HepG2 (cell line): ENCODE measurements around the gene UBC. TPM values are rescaled to one million over a fixed set of nuclear protein-coding genes. Genes with fewer than 3 reads are reported as not detected.

Experiments used
- ATAC-seq: fragments of 200-7000 bp; cut with Tn5 transposase; 3 replicates; pipeline ENCODE4 v1.9.1; 2020; ENCODE audit warnings: mild to moderate bottlenecking, moderate library complexity
- BruUV-seq: library from RNA; stranded (reverse); fragments of 400-500 nt; replicated peaks from 2 replicates; lab custom pipeline; 2021; lab: Mats Ljungman, UMichigan
- CTCF ChIA-PET: fragments of 300-600 bp; formaldehyde crosslinking; extraction: SDS; loops from one replicate; lab custom pipeline; 2021; ENCODE audit warnings: low total read pairs, inconsistent platforms, low intra/inter-chr PET ratio; lab: Yijun Ruan, JAX
- POLR2A ChIA-PET: fragments of 350-600 bp; sonication (Branson Sonifier 250); formaldehyde crosslinking; loops from one replicate; lab custom pipeline; 2020; ENCODE audit warnings: antibody characterized with exemption, inconsistent platforms; lab: Yijun Ruan, JAX
- DNase-seq: peaks from one replicate; pipeline ENCODE4 v3.0.0-alpha.2; 2015; ENCODE audit warnings: low spot score
- FAIRE-seq: peaks from 3 replicates; lab custom pipeline; 2011; peaks lifted over from hg19 to GRCh38; lab: Jason Lieb, UNC
- H2AFZ ChIP-seq: one replicate; pipeline ENCODE4 v1.6.1; 2011; ENCODE audit warnings: low read length, inconsistent platforms
- H3K27ac ChIP-seq: fragments of 300-600 bp; 3 replicates; pipeline ENCODE4 v1.8.0; 2011; ENCODE audit warnings: mixed run types, mild to moderate bottlenecking, mixed read lengths, low read length, inconsistent platforms; ENCODE audit not compliant: insufficient read depth; ENCODE audit errors: extremely low read length
- H3K27me3 ChIP-seq, 2 experiments: fragments of 200-600 bp in 1 of 2; 2 replicates in 1 of 2; 3 replicates in 1 of 2; pipeline versions ENCODE4 v1.6.0 to v1.8.0; 2011; ENCODE audit warnings: low read length in 2 of 2, mild to moderate bottlenecking in 2 of 2, moderate library complexity in 2 of 2, inconsistent platforms in 1 of 2; ENCODE audit not compliant: insufficient read depth in 2 of 2, control insufficient read depth in 1 of 2
- H3K36me3 ChIP-seq, 2 experiments: fragments of 200-600 bp in 1 of 2; replicated peaks in 1 of 2; 2 replicates in 1 of 2; 3 replicates in 1 of 2; pipeline versions ENCODE4 v1.5.1 to v1.8.0; 2011; ENCODE audit warnings: low read length in 2 of 2, inconsistent platforms in 1 of 2; ENCODE audit not compliant: insufficient read depth in 2 of 2, control insufficient read depth in 1 of 2
- H3K4me1 ChIP-seq: 2 replicates; pipeline ENCODE4 v1.5.1; 2012; ENCODE audit warnings: low read length, inconsistent platforms; ENCODE audit not compliant: insufficient read depth
- H3K4me2 ChIP-seq: 2 replicates; pipeline ENCODE4 v1.6.0; 2011; ENCODE audit warnings: low read depth, low read length, inconsistent platforms
- H3K4me3 ChIP-seq, 3 experiments: fragments of 200-600 bp in 1 of 3; sonication (generic), shearing (Covaris generic) in 1 of 3; replicated peaks in 1 of 3; 2 replicates each; pipeline ENCODE4 v1.5.1; 2011 to 2016; ENCODE audit warnings: low read length in 3 of 3, inconsistent platforms in 2 of 3, low read depth in 2 of 3, mild to moderate bottlenecking in 2 of 3, control low read depth in 1 of 3, mixed read lengths in 1 of 3; ENCODE audit not compliant: insufficient read depth in 1 of 3
- H3K79me2 ChIP-seq: one replicate; pipeline ENCODE4 v1.6.1; 2011; ENCODE audit warnings: low read length, inconsistent platforms; ENCODE audit not compliant: insufficient read depth
- H3K9ac ChIP-seq: 2 replicates; pipeline ENCODE4 v1.6.0; 2011; ENCODE audit warnings: mild to moderate bottlenecking, low read depth, low read length, inconsistent platforms; ENCODE audit not compliant: insufficient read depth
- H3K9me3 ChIP-seq: 2 replicates; pipeline ENCODE4 v1.5.1; 2012; ENCODE audit warnings: mild to moderate bottlenecking, low read length
- H4K20me1 ChIP-seq: 2 replicates; pipeline ENCODE4 v1.6.0; 2011; ENCODE audit warnings: inconsistent platforms, mild to moderate bottlenecking, low read length, moderate library complexity; ENCODE audit not compliant: insufficient read depth
- ARNT2 ChIP-seq: sonication (generic); formaldehyde crosslinking; IDR thresholded peaks from 2 replicates; pipeline ENCODE4 v1.8.0; 2022; ENCODE audit warnings: mild to moderate bottlenecking, low read depth, missing genetic modification reagents, moderate library complexity
- CTCF ChIP-seq: sonication (generic); formaldehyde crosslinking; IDR thresholded peaks from 2 replicates; pipeline ENCODE4 v1.5.0; 2020; ENCODE audit warnings: mild to moderate bottlenecking, missing genetic modification reagents, moderate library complexity
- DNMT1 ChIP-seq: sonication (generic); formaldehyde crosslinking; IDR thresholded peaks from 2 replicates; pipeline ENCODE4 v1.5.1; 2020; ENCODE audit warnings: mild to moderate bottlenecking, missing genetic modification reagents
- GFI1 ChIP-seq: sonication (generic); formaldehyde crosslinking; IDR thresholded peaks from 2 replicates; pipeline ENCODE4 v1.5.0; 2020; ENCODE audit warnings: missing genetic modification reagents, mild to moderate bottlenecking, borderline replicate concordance
- IRF1 ChIP-seq: sonication (generic); formaldehyde crosslinking; IDR thresholded peaks from 2 replicates; pipeline ENCODE4 v1.4.0; 2020; ENCODE audit warnings: low read depth, mild to moderate bottlenecking, missing genetic modification reagents
- JDP2 ChIP-seq: sonication (generic); formaldehyde crosslinking; IDR thresholded peaks from 2 replicates; pipeline ENCODE4 v1.8.1; 2022; ENCODE audit warnings: missing genetic modification reagents, borderline replicate concordance
- SNAI1 ChIP-seq: sonication (generic); formaldehyde crosslinking; IDR thresholded peaks from 2 replicates; pipeline ENCODE4 v1.5.0; 2020; ENCODE audit warnings: mild to moderate bottlenecking, missing genetic modification reagents, borderline replicate concordance
- SP1 ChIP-seq, 2 experiments: fragments of 450-650 bp in 1 of 2; sonication (generic) in 1 of 2; formaldehyde crosslinking in 1 of 2; IDR thresholded peaks; 2 replicates each; pipeline versions ENCODE4 v1.4.0 to v1.6.1; 2016 to 2020; ENCODE audit warnings: missing genetic modification reagents in 1 of 2
- SP4 ChIP-seq: sonication (generic); formaldehyde crosslinking; IDR thresholded peaks from 2 replicates; pipeline ENCODE4 v1.8.1; 2023; ENCODE audit warnings: mild to moderate bottlenecking, missing genetic modification reagents
- ZBTB42 ChIP-seq: sonication (generic); formaldehyde crosslinking; IDR thresholded peaks from 2 replicates; pipeline ENCODE4 v1.5.0; 2020; ENCODE audit warnings: mild to moderate bottlenecking, missing genetic modification reagents
- ZNF232 ChIP-seq: sonication (generic); formaldehyde crosslinking; IDR thresholded peaks from 2 replicates; pipeline ENCODE4 v1.4.0; 2020; ENCODE audit warnings: missing genetic modification reagents, borderline replicate concordance
- ZNF558 ChIP-seq: sonication (generic); formaldehyde crosslinking; IDR thresholded peaks from 2 replicates; pipeline ENCODE4 v1.9.0; 2022; ENCODE audit warnings: mild to moderate bottlenecking, missing genetic modification reagents, borderline replicate concordance
- ZNF615 ChIP-seq: sonication (generic); formaldehyde crosslinking; IDR thresholded peaks from 2 replicates; pipeline ENCODE4 v1.5.0; 2020; ENCODE audit warnings: mild to moderate bottlenecking, missing genetic modification reagents, borderline replicate concordance
- WGBS: methylation state at CpG from one replicate; pipeline ENCODE4 v1.1.6; 2017; ENCODE audit warnings: low lambda C conversion rate; 5-methylcytosine and 5-hydroxymethylcytosine counted together
- in situ Hi-C: cut with HindIII; loops from 2 replicates; pipeline ENCODE4 v1.10.0; 2017; ENCODE audit warnings: low pct_unique_long_range_greater_than_20kb; ENCODE audit not compliant: extremely low pct_ligation_motif_present
- intact Hi-C: fragments of 100-400 bp; cut with micrococcal nuclease; formaldehyde crosslinking; loops from one replicate; pipeline ENCODE4 v1.10.0; 2022; ENCODE audit not compliant: unreplicated experiment
- polyA plus RNA-seq, 8 experiments: library from polyadenylated mRNA; depleted of rRNA in 3 of 8; stranded (reverse) in 7 of 8; unstranded in 1 of 8; fragments of >200 nt; fragmentation: Illumina TruSeq in 4 of 8; extraction: Trizol in 4 of 8; gene quantifications; 2 replicates each; pipeline versions ENCODE4 v1.2.1 to v1.2.3, GENCODE V29; 2011 to 2016; ENCODE audit warnings: low read depth in 4 of 8, missing spikeins in 1 of 8, mixed read lengths in 1 of 8; ENCODE audit not compliant: insufficient read depth in 1 of 8
- total RNA-seq, 5 experiments: library from RNA; depleted of rRNA; stranded (reverse); fragments of >200 nt; fragmentation: Illumina TruSeq; extraction: Trizol; gene quantifications; 2 replicates each; pipeline ENCODE4 v1.2.3, GENCODE V29; 2016; ENCODE audit warnings: low read depth in 1 of 5
- TF ChIP-seq, protein P1 (sequence below): sonication (generic); formaldehyde crosslinking; IDR thresholded peaks from 2 replicates; pipeline ENCODE4 v1.4.0; 2020; ENCODE audit warnings: missing genetic modification reagents

UBC gene
- total and polyA plus RNA-seq, 2 of the 13 experiments (the other 11 are each of a cell fraction or from before 2014, with no cell fraction given) = 805 to 1,432 TPM

DNA sequence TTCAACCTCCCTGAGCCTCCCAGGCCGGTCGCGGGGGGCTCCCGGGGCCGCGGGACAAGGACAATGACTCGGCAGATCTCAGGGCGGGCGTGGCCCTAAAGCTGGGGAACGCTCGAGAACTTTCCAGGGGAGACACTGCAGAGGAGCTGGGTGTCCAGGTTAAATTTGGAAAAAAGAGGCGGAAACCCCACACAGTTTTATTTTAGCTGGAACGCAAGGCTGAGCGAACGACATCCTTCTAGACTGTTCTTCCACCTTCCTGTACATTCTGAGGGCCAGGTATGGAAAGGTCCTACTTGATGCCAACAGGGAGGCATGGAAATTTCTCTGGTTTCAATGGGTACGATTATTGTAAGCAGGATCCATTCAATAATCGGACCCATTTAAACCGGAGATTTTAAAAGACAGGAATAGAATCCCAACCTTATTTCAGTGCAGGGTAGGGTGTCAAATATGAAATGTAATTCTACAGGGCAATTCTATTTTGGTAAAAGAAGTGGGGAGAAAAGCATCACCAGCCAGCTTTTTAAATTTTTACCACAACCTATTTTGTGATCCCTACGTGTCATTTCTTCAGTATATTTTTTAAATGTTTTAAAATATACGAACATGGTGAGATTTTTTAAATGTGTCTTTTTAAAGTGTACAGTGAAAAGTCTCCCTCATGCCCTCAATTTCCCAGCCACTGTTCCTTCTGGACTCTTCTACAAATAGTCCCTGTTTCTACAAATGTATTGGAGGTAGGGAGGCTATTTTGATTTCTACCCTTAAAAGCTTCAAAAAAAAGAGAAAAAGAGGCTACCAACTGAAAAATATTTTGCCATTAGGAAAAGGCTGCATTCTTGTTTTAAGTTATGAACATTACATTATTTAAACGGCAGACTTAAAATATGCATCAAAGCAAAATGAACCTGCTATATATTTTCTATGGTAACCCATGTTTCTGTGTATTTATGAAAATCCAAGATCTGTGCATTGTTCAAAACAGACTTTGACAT, 1.1 kb upstream of the UBC start (continued):
- TF ChIP-seq SP1 (IDR thresholded peaks at IDR 0.05) = no peak
- no peak for TF ChIP-seq SP1 (CRISPR knock-in tag; IDR thresholded peaks at IDR 0.05)
- TF ChIP-seq IRF1 (CRISPR knock-in tag) = no peak
- TF ChIP-seq SP4 (CRISPR knock-in tag) = no peak
- TF ChIP-seq ZBTB42 = no peak

DNA sequence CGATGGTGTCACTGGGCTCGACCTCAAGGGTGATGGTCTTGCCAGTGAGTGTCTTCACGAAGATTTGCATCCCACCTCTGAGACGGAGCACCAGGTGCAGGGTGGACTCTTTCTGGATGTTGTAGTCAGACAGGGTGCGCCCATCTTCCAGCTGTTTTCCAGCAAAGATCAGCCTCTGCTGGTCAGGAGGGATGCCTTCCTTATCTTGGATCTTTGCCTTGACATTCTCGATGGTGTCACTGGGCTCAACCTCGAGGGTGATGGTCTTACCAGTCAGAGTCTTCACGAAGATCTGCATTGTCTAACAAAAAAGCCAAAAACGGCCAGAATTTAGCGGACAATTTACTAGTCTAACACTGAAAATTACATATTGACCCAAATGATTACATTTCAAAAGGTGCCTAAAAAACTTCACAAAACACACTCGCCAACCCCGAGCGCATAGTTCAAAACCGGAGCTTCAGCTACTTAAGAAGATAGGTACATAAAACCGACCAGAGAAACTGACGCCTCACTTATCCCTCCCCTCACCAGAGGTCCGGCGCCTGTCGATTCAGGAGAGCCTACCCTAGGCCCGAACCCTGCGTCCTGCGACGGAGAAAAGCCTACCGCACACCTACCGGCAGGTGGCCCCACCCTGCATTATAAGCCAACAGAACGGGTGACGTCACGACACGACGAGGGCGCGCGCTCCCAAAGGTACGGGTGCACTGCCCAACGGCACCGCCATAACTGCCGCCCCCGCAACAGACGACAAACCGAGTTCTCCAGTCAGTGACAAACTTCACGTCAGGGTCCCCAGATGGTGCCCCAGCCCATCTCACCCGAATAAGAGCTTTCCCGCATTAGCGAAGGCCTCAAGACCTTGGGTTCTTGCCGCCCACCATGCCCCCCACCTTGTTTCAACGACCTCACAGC, 717 bp downstream of the UBC start:
- ChIA-PET CTCF (no interaction called here), POLR2A (interaction anchor here (0.8 to 12.4 kb wide), 10 partner anchors 8 to 136 kb away, joined by 4 to 199 read pairs (median 7); no protein-coding TSS in a partner anchor)
- Histone ChIP-seq H3K4me2 (peak overlapping the region; percentile 95), H3K4me1 (peaks cover 50% of the 10 kb centered on the region), H3K79me2 (peaks cover 49% of the 10 kb centered on the region), H3K9me3 (no peaks in the 10 kb centered on the region), H3K36me3 (peaks cover 4 to 26% of the 10 kb centered on the region in 2 experiments), H3K27me3 (no peaks in the 10 kb centered on the region; a peak in 1 of 5 replicates), H3K9ac (peak overlapping the region; percentile 99), H2AFZ (no peak overlapping the region), H3K4me3 (peak overlapping the region; percentile 86 to 99 (median 93)), H3K27ac (peak overlapping the region; percentile 100), H4K20me1 (peaks cover 39% of the 10 kb centered on the region)
- ATAC-seq (peak; percentile 34), FAIRE-seq (no peak), DNase-seq (peak; percentile 76)
- intact Hi-C loops = no loop called here
- in situ Hi-C loops = no loop called here
- WGBS = 3% methylated on average over 25 of the region's 46 CpGs
- BruUV-seq = TSS peak; percentile 58
- TF ChIP-seq, protein P1, sequence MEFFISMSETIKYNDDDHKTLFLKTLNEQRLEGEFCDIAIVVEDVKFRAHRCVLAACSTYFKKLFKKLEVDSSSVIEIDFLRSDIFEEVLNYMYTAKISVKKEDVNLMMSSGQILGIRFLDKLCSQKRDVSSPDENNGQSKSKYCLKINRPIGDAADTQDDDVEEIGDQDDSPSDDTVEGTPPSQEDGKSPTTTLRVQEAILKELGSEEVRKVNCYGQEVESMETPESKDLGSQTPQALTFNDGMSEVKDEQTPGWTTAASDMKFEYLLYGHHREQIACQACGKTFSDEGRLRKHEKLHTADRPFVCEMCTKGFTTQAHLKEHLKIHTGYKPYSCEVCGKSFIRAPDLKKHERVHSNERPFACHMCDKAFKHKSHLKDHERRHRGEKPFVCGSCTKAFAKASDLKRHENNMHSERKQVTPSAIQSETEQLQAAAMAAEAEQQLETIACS (CRISPR knock-in tag) = peak; percentile 76; the same call in 1 of the 2 replicates
- TF ChIP-seq DNMT1 (CRISPR knock-in tag) (0 out of 2 replicates have a peak, but pooled peaks have one; percentile 5), SNAI1 (CRISPR knock-in tag) (no peak), ZNF615 (CRISPR knock-in tag) (0 out of 2 replicates have a peak, but pooled peaks have one; percentile 66), ZNF558 (CRISPR knock-in tag) (0 out of 2 replicates have a peak, but pooled peaks have one; percentile 5), ZNF232 (no peak), GFI1 (CRISPR knock-in tag) (no peak; the same call in 1 of the 2 replicates), ARNT2 (no peak), CTCF (CRISPR knock-in tag) (peak; percentile 72), JDP2 (no peak)
